HepG2 (cell line): ENCODE measurements around the gene SPATA7. TPM values are rescaled to one million over a fixed set of nuclear protein-coding genes. Genes with fewer than 3 reads are reported as not detected.

Source experiments
- ASH2L ChIP-seq: fragments of 300-600, 200-600 bp; sonication (generic); IDR thresholded peaks from 2 replicates; pipeline ENCODE4 v1.7.0; 2017; ENCODE audit warnings: low read depth, mild to moderate bottlenecking, moderate library complexity, mixed read lengths, low read length; ENCODE audit not compliant: insufficient read length
- ATAD3A ChIP-seq: sonication (generic); formaldehyde crosslinking; IDR thresholded peaks from 2 replicates; pipeline ENCODE4 v1.4.0; 2020; ENCODE audit warnings: missing genetic modification reagents
- ATF5 ChIP-seq: sonication (generic); formaldehyde crosslinking; IDR thresholded peaks from 2 replicates; pipeline ENCODE4 v1.4.0; 2020; ENCODE audit warnings: mild to moderate bottlenecking, low read depth, missing genetic modification reagents
- CREB3 ChIP-seq: sonication (generic); formaldehyde crosslinking; IDR thresholded peaks from 2 replicates; pipeline ENCODE4 v1.5.0; 2020; ENCODE audit warnings: missing genetic modification reagents
- GABPA ChIP-seq, 2 experiments: IDR thresholded peaks; 2 replicates each; pipeline ENCODE4 v1.6.1; 2011 to 2016; ENCODE audit warnings: low read depth in 2 of 2, low read length in 1 of 2, missing biosample characterization in 1 of 2, missing genetic modification characterization in 1 of 2
- GABPB1 ChIP-seq: IDR thresholded peaks from 2 replicates; pipeline ENCODE4 v1.6.1; 2016; ENCODE audit warnings: mild to moderate bottlenecking, missing genetic modification reagents, moderate library complexity, missing compliant biosample characterization
- GPN1 ChIP-seq: sonication (generic); formaldehyde crosslinking; IDR thresholded peaks from 2 replicates; pipeline ENCODE4 v1.5.1; 2020; ENCODE audit warnings: missing genetic modification reagents, borderline replicate concordance
- HNRNPL ChIP-seq: fragments of 200-400 bp; formaldehyde crosslinking; IDR thresholded peaks from 2 replicates; pipeline ENCODE4 v1.6.1; 2017; ENCODE audit warnings: mild to moderate bottlenecking, low read depth, low read length
- JARID2 ChIP-seq: sonication (generic); formaldehyde crosslinking; IDR thresholded peaks from 2 replicates; pipeline ENCODE4 v1.8.1; 2023; ENCODE audit warnings: missing genetic modification reagents, inconsistent platforms; ENCODE audit not compliant: insufficient replicate concordance
- KDM3A ChIP-seq: IDR thresholded peaks from 2 replicates; pipeline ENCODE4 v1.6.1; 2018; ENCODE audit warnings: low read depth, missing compliant biosample characterization
- KLF6 ChIP-seq: IDR thresholded peaks from 2 replicates; pipeline ENCODE4 v1.8.0; 2016; ENCODE audit warnings: missing biosample characterization, missing genetic modification reagents
- MATR3 ChIP-seq: sonication (generic); formaldehyde crosslinking; IDR thresholded peaks from 2 replicates; pipeline ENCODE4 v1.4.0; 2020; ENCODE audit warnings: missing genetic modification reagents
- MAZ ChIP-seq, 2 experiments: sonication (generic) in 1 of 2; formaldehyde crosslinking in 1 of 2; IDR thresholded peaks; 2 replicates each; pipeline versions ENCODE4 v1.5.0 to v1.6.1; 2012 to 2020; ENCODE audit warnings: low read depth in 2 of 2, mild to moderate bottlenecking in 2 of 2, borderline replicate concordance in 1 of 2, improper control_type of control experiment in 1 of 2, low read length in 1 of 2, missing genetic modification reagents in 1 of 2, moderate library complexity in 1 of 2
- MXD4 ChIP-seq: IDR thresholded peaks from 2 replicates; pipeline ENCODE4 v1.6.1; 2016; ENCODE audit warnings: mild to moderate bottlenecking, missing biosample characterization, missing genetic modification reagents
- NFE2L1 ChIP-seq: sonication (generic); formaldehyde crosslinking; IDR thresholded peaks from 2 replicates; pipeline ENCODE4 v1.4.0; 2020; ENCODE audit warnings: missing genetic modification reagents, mild to moderate bottlenecking, borderline replicate concordance
- RORA ChIP-seq: sonication (generic); formaldehyde crosslinking; IDR thresholded peaks from 2 replicates; pipeline ENCODE4 v1.5.0; 2020; ENCODE audit warnings: mild to moderate bottlenecking, missing genetic modification reagents, moderate library complexity
- RXRB ChIP-seq: IDR thresholded peaks from 2 replicates; pipeline ENCODE4 v1.6.1; 2016; ENCODE audit warnings: borderline replicate concordance, missing genetic modification reagents, missing compliant biosample characterization
- SRSF1 ChIP-seq: fragments of 200-400 bp; formaldehyde crosslinking; optimal IDR thresholded peaks from 2 replicates; pipeline ENCODE3; 2017; ENCODE audit warnings: mild to moderate bottlenecking, low read depth, low read length, moderate library complexity
- SUZ12 ChIP-seq: fragments of 150-350 bp; IDR thresholded peaks from 2 replicates; pipeline ENCODE4 v1.6.1; 2014; ENCODE audit warnings: low read depth, low read length
- THAP7 ChIP-seq: sonication (generic); formaldehyde crosslinking; IDR thresholded peaks from 2 replicates; pipeline ENCODE4 v1.8.1; 2023; ENCODE audit warnings: mild to moderate bottlenecking, missing genetic modification reagents
- ZBTB8A ChIP-seq: sonication (generic); formaldehyde crosslinking; IDR thresholded peaks from 2 replicates; pipeline ENCODE4 v1.4.0; 2020; ENCODE audit warnings: mild to moderate bottlenecking, low read depth, missing genetic modification reagents, borderline replicate concordance
- ZFP1 ChIP-seq: IDR thresholded peaks from 2 replicates; pipeline ENCODE4 v1.6.1; 2016
- ZMYM3 ChIP-seq: sonication (generic); formaldehyde crosslinking; IDR thresholded peaks from 2 replicates; pipeline ENCODE4 v1.5.1; 2020; ENCODE audit warnings: mild to moderate bottlenecking, missing genetic modification reagents
- ZNF891 ChIP-seq: sonication (generic); formaldehyde crosslinking; IDR thresholded peaks from 2 replicates; pipeline ENCODE4 v1.5.0; 2020; ENCODE audit warnings: mild to moderate bottlenecking, missing genetic modification reagents
- ZSCAN29 ChIP-seq: sonication (generic); formaldehyde crosslinking; conservative IDR thresholded peaks from 2 replicates; pipeline ENCODE4 v1.4.0; 2020; ENCODE audit warnings: mild to moderate bottlenecking, missing genetic modification reagents
- polyA plus RNA-seq, 8 experiments: library from polyadenylated mRNA; depleted of rRNA in 3 of 8; stranded (reverse) in 7 of 8; unstranded in 1 of 8; fragments of >200 nt; fragmentation: Illumina TruSeq in 4 of 8; extraction: Trizol in 4 of 8; gene quantifications; 2 replicates each; pipeline versions ENCODE4 v1.2.1 to v1.2.3, GENCODE V29; 2011 to 2016; ENCODE audit warnings: low read depth in 4 of 8, missing spikeins in 1 of 8, mixed read lengths in 1 of 8; ENCODE audit not compliant: insufficient read depth in 1 of 8
- total RNA-seq, 5 experiments: library from RNA; depleted of rRNA; stranded (reverse); fragments of >200 nt; fragmentation: Illumina TruSeq; extraction: Trizol; gene quantifications; 2 replicates each; pipeline ENCODE4 v1.2.3, GENCODE V29; 2016; ENCODE audit warnings: low read depth in 1 of 5

Gene SPATA7
- total and polyA plus RNA-seq, 2 of the 13 experiments (the other 11 are each of a cell fraction or from before 2014, with no cell fraction given): 3.6 to 5.5 TPM

GRCh38 chr14:88385212-88386101, at the start of gene SPATA7 (continued):
- no peak for TF ChIP-seq ATF5 (CRISPR knock-in tag)
- TF ChIP-seq KDM3A (CRISPR knock-in tag): peak; percentile 93; the same call in 1 of the 2 replicates
- TF ChIP-seq ZBTB8A (CRISPR knock-in tag): no peak
- peak; percentile 88 for TF ChIP-seq GABPB1 (CRISPR knock-in tag)
- TF ChIP-seq JARID2 (CRISPR knock-in tag): no peak
- no peak for TF ChIP-seq ZSCAN29 (CRISPR knock-in tag)
- no peak for TF ChIP-seq ATAD3A (CRISPR knock-in tag)
- peak; percentile 52; the same call in 1 of the 2 replicates for TF ChIP-seq MAZ (IDR thresholded peaks at IDR 0.05; ENCODE audit: borderline replicate concordance, low read depth, low read length)
- TF ChIP-seq MAZ (CRISPR knock-in tag; IDR thresholded peaks at IDR 0.05; ENCODE audit: low read depth): peak; percentile 67; the same call in 1 of the 2 replicates
- TF ChIP-seq NFE2L1 (CRISPR knock-in tag): no peak
- 0 out of 2 replicates have a peak, but pooled peaks have one; percentile 36 for TF ChIP-seq KLF6 (CRISPR knock-in tag)
- no peak for TF ChIP-seq ZMYM3 (CRISPR knock-in tag)
- TF ChIP-seq CREB3 (CRISPR knock-in tag): no peak
- TF ChIP-seq SUZ12: no peak
- TF ChIP-seq GPN1 (CRISPR knock-in tag): no peak
- TF ChIP-seq SRSF1: peak; percentile 77
- peak; percentile 95 for TF ChIP-seq ZNF891 (CRISPR knock-in tag)
- TF ChIP-seq ZFP1 (CRISPR knock-in tag): no peak
- no peak for TF ChIP-seq MATR3 (CRISPR knock-in tag)
- no peak for TF ChIP-seq GABPA (IDR thresholded peaks at IDR 0.05; ENCODE audit: low read depth, low read length)
- peak; percentile 48 for TF ChIP-seq GABPA (CRISPR knock-in tag; IDR thresholded peaks at IDR 0.05; ENCODE audit: low read depth)
- TF ChIP-seq RORA (CRISPR knock-in tag): no peak
- TF ChIP-seq HNRNPL: 0 out of 2 replicates have a peak, but pooled peaks have one; percentile 39
- peak; percentile 36; the same call in 1 of the 2 replicates for TF ChIP-seq RXRB (CRISPR knock-in tag)
- TF ChIP-seq ASH2L: peak; percentile 82
- TF ChIP-seq MXD4 (CRISPR knock-in tag): peak; percentile 81; the same call in 1 of the 2 replicates
- no peak for TF ChIP-seq THAP7 (CRISPR knock-in tag)
